CD4-positive, alpha-beta T cell (primary cell): ENCODE data around the gene GPX6. TPM values are rescaled to one million over a fixed set of nuclear protein-coding genes. Genes with fewer than 3 reads are reported as not detected.

Experiments
- ATAC-seq: fragments of 200-7000 bp; cut with Tn5 transposase; one replicate; pipeline ENCODE4 v1.10.0; 2022; ENCODE audit warnings: mild to moderate bottlenecking; ENCODE audit not compliant: poor library complexity
- CTCF ChIA-PET: fragments of 350-600 bp; sonication (Branson Sonifier 250); formaldehyde crosslinking; loops from one replicate; lab custom pipeline; 2021; ENCODE audit warnings: antibody characterized with exemption, inconsistent platforms; lab: Charles Lee
- POLR2A ChIA-PET: fragments of 350-600 bp; sonication (Branson Sonifier 250); formaldehyde crosslinking; loops from one replicate; lab custom pipeline; 2021; ENCODE audit warnings: antibody characterized with exemption, inconsistent platforms; lab: Charles Lee
- DNase-seq, 14 experiments: peaks; one replicate each; pipeline ENCODE4 v3.0.0-alpha.2; 2013 to 2020; ENCODE audit warnings: mixed read lengths in 2 of 14
- H3K27ac ChIP-seq, 2 donors: one replicate each; pipeline versions ENCODE4 v1.5.1 to v1.7.0; 2013; ENCODE audit warnings: low read length in 2 of 2, low read depth in 1 of 2, mild to moderate bottlenecking in 1 of 2
- H3K27me3 ChIP-seq, 2 experiments: 1 replicate in 1 of 2; 2 replicates in 1 of 2; pipeline versions ENCODE4 v1.6.1 to v1.7.0; 2013; ENCODE audit warnings: low read length in 2 of 2, control low read depth in 1 of 2, mild to moderate bottlenecking in 1 of 2, moderate library complexity in 1 of 2; ENCODE audit not compliant: insufficient read depth in 2 of 2, control insufficient read depth in 1 of 2
- H3K36me3 ChIP-seq: one replicate; pipeline ENCODE4 v1.6.1; 2013; ENCODE audit warnings: low read length, control low read depth; ENCODE audit not compliant: insufficient read depth
- H3K4me1 ChIP-seq: one replicate; pipeline ENCODE4 v1.6.1; 2013; ENCODE audit warnings: low read length, control low read depth; ENCODE audit not compliant: insufficient read depth
- H3K4me3 ChIP-seq: one replicate; pipeline ENCODE4 v1.5.1; 2013; ENCODE audit warnings: mild to moderate bottlenecking, low read length, moderate library complexity
- H3K9me3 ChIP-seq, 2 experiments: 1 replicate in 1 of 2; 2 replicates in 1 of 2; pipeline versions ENCODE4 v1.6.1 to v1.7.0; 2013; ENCODE audit warnings: low read length in 2 of 2, mild to moderate bottlenecking in 2 of 2, control low read depth in 1 of 2, moderate library complexity in 1 of 2; ENCODE audit not compliant: control insufficient read depth in 1 of 2, insufficient read depth in 1 of 2
- H3K27ac Mint-ChIP-seq: one replicate; pipeline ENCODE4 v1.8.0; 2020; ENCODE audit warnings: mixed read lengths
- H3K27me3 Mint-ChIP-seq: one replicate; pipeline ENCODE4 v1.8.0; 2021; ENCODE audit warnings: mixed read lengths
- H3K36me3 Mint-ChIP-seq: one replicate; pipeline ENCODE4 v1.8.0; 2021; ENCODE audit warnings: low read depth, mixed read lengths
- H3K4me1 Mint-ChIP-seq: one replicate; pipeline ENCODE4 v1.8.0; 2021; ENCODE audit warnings: low read depth, mixed read lengths
- H3K4me3 Mint-ChIP-seq: one replicate; pipeline ENCODE4 v1.8.0; 2020; ENCODE audit warnings: mild to moderate bottlenecking, mixed read lengths
- H3K9me3 Mint-ChIP-seq: one replicate; pipeline ENCODE4 v1.8.0; 2020; ENCODE audit warnings: mixed read lengths
- intact Hi-C, 2 experiments: fragments of 100-400 bp; cut with DNase I in 1 of 2; cut with micrococcal nuclease in 1 of 2; formaldehyde crosslinking; loops; one replicate each; pipeline versions ENCODE4 v1.15.1 to v1.9.0; 2023 to 2025; cut with DNase I, micrococcal nuclease
- total RNA-seq, 174 experiments: library from RNA in 2 of 174; stranded (reverse) in 2 of 174; gene quantifications; one replicate each; pipeline ENCODE4 v1.2.3 and lab custom pipeline; 2021 to 2026
- TF ChIP-seq, protein P1 (sequence below): fragments of 200-600 bp; IDR thresholded peaks from one replicate; pipeline ENCODE4 v1.8.0; 2022; ENCODE audit warnings: antibody characterized with exemption, mild to moderate bottlenecking

The GPX6 gene
- total RNA-seq, 2 experiments from 2014 or later = not detected

DNA sequence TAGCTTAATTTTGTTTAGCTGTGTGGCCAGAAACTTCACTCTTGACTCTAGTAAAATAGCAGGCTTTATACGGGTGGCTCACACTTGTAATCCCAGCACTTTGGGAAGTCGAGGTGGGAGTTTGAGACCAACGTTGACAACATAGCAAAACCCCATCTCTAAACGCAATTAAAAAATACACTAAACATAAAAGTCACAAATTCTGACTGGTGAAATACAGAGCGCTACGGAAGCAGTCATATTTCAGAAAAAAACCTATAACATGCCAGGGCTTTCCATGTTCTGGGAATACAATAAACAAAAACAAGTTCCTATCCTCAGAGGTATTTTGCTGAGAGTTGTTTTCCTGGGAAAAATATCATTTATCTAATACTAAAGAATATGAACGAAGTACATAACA is 47.5 kb downstream of the GPX6 start:
- DNase-seq (no peak), ATAC-seq (no peak)
- no peaks in the 10 kb centered on the region for H3K4me1 Mint-ChIP-seq
- CTCF ChIA-PET = no interaction called here
- no peak overlapping the region for H3K27ac Mint-ChIP-seq
- H3K4me3 Mint-ChIP-seq = no peak overlapping the region
- no peaks in the 10 kb centered on the region for H3K36me3 Mint-ChIP-seq
- TF ChIP-seq, protein P1, sequence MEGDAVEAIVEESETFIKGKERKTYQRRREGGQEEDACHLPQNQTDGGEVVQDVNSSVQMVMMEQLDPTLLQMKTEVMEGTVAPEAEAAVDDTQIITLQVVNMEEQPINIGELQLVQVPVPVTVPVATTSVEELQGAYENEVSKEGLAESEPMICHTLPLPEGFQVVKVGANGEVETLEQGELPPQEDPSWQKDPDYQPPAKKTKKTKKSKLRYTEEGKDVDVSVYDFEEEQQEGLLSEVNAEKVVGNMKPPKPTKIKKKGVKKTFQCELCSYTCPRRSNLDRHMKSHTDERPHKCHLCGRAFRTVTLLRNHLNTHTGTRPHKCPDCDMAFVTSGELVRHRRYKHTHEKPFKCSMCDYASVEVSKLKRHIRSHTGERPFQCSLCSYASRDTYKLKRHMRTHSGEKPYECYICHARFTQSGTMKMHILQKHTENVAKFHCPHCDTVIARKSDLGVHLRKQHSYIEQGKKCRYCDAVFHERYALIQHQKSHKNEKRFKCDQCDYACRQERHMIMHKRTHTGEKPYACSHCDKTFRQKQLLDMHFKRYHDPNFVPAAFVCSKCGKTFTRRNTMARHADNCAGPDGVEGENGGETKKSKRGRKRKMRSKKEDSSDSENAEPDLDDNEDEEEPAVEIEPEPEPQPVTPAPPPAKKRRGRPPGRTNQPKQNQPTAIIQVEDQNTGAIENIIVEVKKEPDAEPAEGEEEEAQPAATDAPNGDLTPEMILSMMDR = no peak
- Histone ChIP-seq H3K27ac (no peak overlapping the region), H3K27me3 (peaks cover 6 to 19% of the 10 kb centered on the region in 2 experiments), H3K4me1 (no peaks in the 10 kb centered on the region), H3K9me3 (peaks cover 0 to 4% of the 10 kb centered on the region in 2 experiments), H3K4me3 (no peak overlapping the region), H3K36me3 (no peaks in the 10 kb centered on the region)
- peaks cover 77% of the 10 kb centered on the region for H3K27me3 Mint-ChIP-seq
- POLR2A ChIA-PET = no interaction called here
- H3K9me3 Mint-ChIP-seq = peaks cover 3% of the 10 kb centered on the region
- intact Hi-C loops = no loop called here

DNA sequence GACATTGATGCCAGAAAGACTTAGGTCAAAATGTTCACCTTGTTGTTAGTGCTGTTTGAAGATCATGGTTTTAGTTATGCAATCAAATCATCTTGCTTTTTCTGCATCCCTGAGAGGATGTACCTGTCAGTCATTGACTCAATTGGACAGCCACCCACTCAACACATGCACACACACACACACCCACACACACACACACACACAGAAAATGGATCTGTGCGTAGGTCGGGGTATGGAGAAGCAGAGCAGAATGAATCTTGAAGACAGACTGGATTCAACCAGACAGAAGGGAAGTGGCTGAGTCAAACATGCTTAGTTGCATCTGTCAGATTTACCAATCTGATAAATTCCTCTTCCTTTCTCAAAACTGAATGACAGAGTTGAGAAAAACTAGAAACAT is 53.2 kb downstream of the GPX6 start:
- intact Hi-C loops = no loop called here
- no peaks in the 10 kb centered on the region for H3K9me3 ChIP-seq
- H3K4me3 ChIP-seq = no peak overlapping the region
- H3K27me3 ChIP-seq = peaks cover 15 to 21% of the 10 kb centered on the region in 2 experiments
- ChIA-PET POLR2A (no interaction called here), CTCF (no interaction called here)
- peaks cover 82% of the 10 kb centered on the region for H3K27me3 Mint-ChIP-seq
- H3K27ac ChIP-seq = no peak overlapping the region
- peak; percentile 64 for ATAC-seq
- H3K27ac Mint-ChIP-seq = no peak overlapping the region
- no peak overlapping the region for H3K4me3 Mint-ChIP-seq
- TF ChIP-seq, protein P1 = no peak
- peaks cover 7% of the 10 kb centered on the region for H3K4me1 Mint-ChIP-seq
- H3K36me3 ChIP-seq = no peaks in the 10 kb centered on the region
- no peaks in the 10 kb centered on the region for H3K36me3 Mint-ChIP-seq
- H3K9me3 Mint-ChIP-seq = no peaks in the 10 kb centered on the region
- H3K4me1 ChIP-seq = no peaks in the 10 kb centered on the region
- peak in 1 of 14 experiments; percentile 5 for DNase-seq

DNA sequence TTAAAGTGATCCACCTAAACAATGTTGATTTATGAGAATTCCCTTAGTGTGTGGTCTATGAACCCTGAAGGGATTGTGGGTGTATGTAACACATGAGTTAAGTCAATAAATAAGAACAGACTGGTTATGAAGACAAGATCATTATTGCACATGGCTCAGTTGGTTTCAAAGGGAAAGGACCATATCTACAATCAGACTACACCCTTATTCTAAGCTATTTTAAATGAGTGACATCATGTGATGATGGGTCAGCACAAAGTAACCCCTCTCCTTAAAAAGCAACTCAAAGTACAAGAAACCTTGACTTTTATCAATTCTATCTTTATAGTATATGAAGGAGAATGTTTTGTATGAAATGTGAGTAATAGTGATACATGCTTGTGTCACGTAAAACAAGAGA is 57.0 kb downstream of the GPX6 start:
- peaks cover 82% of the 10 kb centered on the region for H3K27me3 Mint-ChIP-seq
- H3K27ac ChIP-seq = no peak overlapping the region

More for the DNA sequence above, 57.0 kb downstream of the GPX6 start:
- ChIA-PET CTCF (no interaction called here), POLR2A (no interaction called here)
- Histone ChIP-seq H3K36me3 (no peaks in the 10 kb centered on the region), H3K4me3 (no peak overlapping the region), H3K9me3 (no peaks in the 10 kb centered on the region), H3K4me1 (no peaks in the 10 kb centered on the region), H3K27me3 (peaks cover 25 to 39% of the 10 kb centered on the region in 2 experiments)
- ATAC-seq (no peak), DNase-seq (no peak)
- Mint-ChIP-seq H3K4me3 (no peak overlapping the region), H3K36me3 (no peaks in the 10 kb centered on the region), H3K9me3 (no peaks in the 10 kb centered on the region), H3K4me1 (peaks cover 7% of the 10 kb centered on the region), H3K27ac (no peak overlapping the region)
- TF ChIP-seq, protein P1 = no peak
- intact Hi-C loops = no loop called here

Other genes starting within 250 kb of the GPX6 start
- gene ZSCAN26, start 248.7 kb downstream of the GPX6 start, total RNA-seq = 1 to 10 TPM; 6.2 to 8.0 TPM
- gene PGBD1, start 234.2 kb downstream of the GPX6 start, total RNA-seq = 1 to 10 TPM; 1.3 to 1.4 TPM
- gene ZSCAN31, start 179.6 kb downstream of the GPX6 start, total RNA-seq = 1 to 10 TPM in 1 of 2 experiments, under 1 TPM in 1; 0.88 to 1.1 TPM
- under 1 TPM; 0.88 to 0.89 TPM for gene ZKSCAN3, start 165.8 kb downstream of the GPX6 start, total RNA-seq
- gene ZSCAN12, start 116.0 kb downstream of the GPX6 start, total RNA-seq = 1 to 10 TPM; 2.0 to 2.3 TPM
- gene ZSCAN23, start 72.3 kb downstream of the GPX6 start, total RNA-seq = under 1 TPM; 0.19 to 0.78 TPM
- not detected for gene GPX5, start 10.1 kb upstream of the GPX6 start, total RNA-seq